GM12878 (cell line): ENCODE results near the gene SLC37A2. TPM values are rescaled to one million over a fixed set of nuclear protein-coding genes. Genes with fewer than 3 reads are reported as not detected.

Experiments used
- ATF7 ChIP-seq: fragments of 450-650 bp; IDR thresholded peaks from 2 replicates; pipeline ENCODE4 v1.6.1; 2016; ENCODE audit warnings: low read depth, mild to moderate bottlenecking
- BHLHE40 ChIP-seq, 2 experiments: fragments of 450-650 bp in 1 of 2; IDR thresholded peaks; 2 replicates each; pipeline ENCODE4 v1.6.1; 2011 to 2017; ENCODE audit warnings: low read depth in 2 of 2, borderline replicate concordance in 1 of 2, improper control_type of control experiment in 1 of 2, low read length in 1 of 2, mild to moderate bottlenecking in 1 of 2
- CHD2 ChIP-seq: IDR thresholded peaks from 2 replicates; pipeline ENCODE4 v1.6.1; 2011; ENCODE audit warnings: low read depth, low read length, improper control_type of control experiment, borderline replicate concordance
- CREM ChIP-seq: IDR thresholded peaks from 2 replicates; pipeline ENCODE4 v1.6.1; 2014; ENCODE audit warnings: antibody characterized with exemption, low read depth
- EZH2 ChIP-seq: IDR thresholded peaks from 2 replicates; pipeline ENCODE4 v1.6.1; 2012; ENCODE audit warnings: low read depth, mild to moderate bottlenecking, control low read depth, inconsistent platforms, low read length, borderline replicate concordance; ENCODE audit not compliant: control insufficient read depth
- FOS ChIP-seq: IDR thresholded peaks from 3 replicates; pipeline ENCODE4 v1.6.1; 2011; ENCODE audit warnings: borderline replicate concordance; ENCODE audit not compliant: insufficient read length; ENCODE audit errors: extremely low read depth
- HDGF ChIP-seq: fragments of 450-650 bp; IDR thresholded peaks from 2 replicates; pipeline ENCODE4 v1.6.1; 2016; ENCODE audit warnings: antibody characterized with exemption
- IRF4 ChIP-seq: IDR thresholded peaks from 2 replicates; pipeline ENCODE4 v1.6.1; 2011; ENCODE audit warnings: low read depth, low read length
- KAT2A ChIP-seq: conservative IDR thresholded peaks from 2 replicates; pipeline ENCODE4 v1.6.1; 2011; ENCODE audit warnings: low read depth, low read length; ENCODE audit not compliant: control insufficient read depth
- MEF2B ChIP-seq: fragments of 450-650 bp; IDR thresholded peaks from 2 replicates; pipeline ENCODE4 v1.6.1; 2018; ENCODE audit warnings: mild to moderate bottlenecking, moderate library complexity; ENCODE audit not compliant: partially characterized antibody, poor library complexity, severe bottlenecking
- MYC ChIP-seq: IDR thresholded peaks from 2 replicates; pipeline ENCODE4 v1.6.1; 2011; ENCODE audit warnings: mild to moderate bottlenecking, low read length, moderate library complexity, inconsistent platforms; ENCODE audit not compliant: insufficient read depth, insufficient replicate concordance, insufficient read length, severe bottlenecking
- NBN ChIP-seq: fragments of 450-650 bp; IDR thresholded peaks from 2 replicates; pipeline ENCODE4 v1.6.1; 2016
- NFIC ChIP-seq: IDR thresholded peaks from 2 replicates; pipeline ENCODE4 v1.6.1; 2012; ENCODE audit warnings: low read depth, mild to moderate bottlenecking, inconsistent platforms, low read length, moderate library complexity
- PAX5 ChIP-seq: IDR thresholded peaks from 2 replicates; pipeline ENCODE4 v1.6.1; 2011; ENCODE audit warnings: low read depth, low read length, borderline replicate concordance
- PAX8 ChIP-seq: fragments of 450-650 bp; IDR thresholded peaks from 2 replicates; pipeline ENCODE4 v1.6.1; 2017; ENCODE audit warnings: mild to moderate bottlenecking, moderate library complexity
- RAD21 ChIP-seq: IDR thresholded peaks from 2 replicates; pipeline ENCODE4 v1.6.1; 2011; ENCODE audit warnings: mild to moderate bottlenecking, low read depth, low read length, moderate library complexity; ENCODE audit not compliant: insufficient read depth
- RFX5 ChIP-seq: IDR thresholded peaks from 2 replicates; pipeline ENCODE4 v1.6.1; 2011; ENCODE audit warnings: low read depth, low read length, improper control_type of control experiment
- SMARCA5 ChIP-seq: fragments of 450-650 bp; IDR thresholded peaks from 2 replicates; pipeline ENCODE4 v1.6.1; 2017; ENCODE audit warnings: mild to moderate bottlenecking
- SREBF1 ChIP-seq: IDR thresholded peaks from 2 replicates; pipeline ENCODE4 v1.6.1; 2012; ENCODE audit warnings: mild to moderate bottlenecking, low read length
- SREBF2 ChIP-seq: IDR thresholded peaks from 2 replicates; pipeline ENCODE4 v1.6.1; 2012; ENCODE audit warnings: mild to moderate bottlenecking, low read length
- TBL1XR1 ChIP-seq: IDR thresholded peaks from 2 replicates; pipeline ENCODE4 v1.6.1; 2012; ENCODE audit warnings: low read depth, low read length, improper control_type of control experiment
- ZNF207 ChIP-seq: fragments of 450-650 bp; IDR thresholded peaks from 2 replicates; pipeline ENCODE4 v1.6.1; 2014; ENCODE audit warnings: antibody characterized with exemption, mild to moderate bottlenecking, borderline replicate concordance
- ZZZ3 ChIP-seq: IDR thresholded peaks from 2 replicates; pipeline ENCODE4 v1.6.1; 2011; ENCODE audit warnings: low read depth; ENCODE audit not compliant: control insufficient read depth, insufficient read length
- polyA plus RNA-seq, 11 experiments: library from polyadenylated mRNA; depleted of rRNA in 4 of 11; unstranded in 6 of 11; stranded (reverse) in 5 of 11; fragments of >200 nt; fragmentation: Nextera tagmentation in 4 of 11; fragmentation: Illumina TruSeq in 1 of 11; extraction: Ambion mirVana in 4 of 11; extraction: Trizol in 1 of 11; gene quantifications; 1 replicate in 1 of 11; 2 replicates in 10 of 11; pipeline versions ENCODE4 v1.2.1 to v1.2.3, GENCODE V29; 2011 to 2016; ENCODE audit warnings: inconsistent platforms in 2 of 11, missing spikeins in 2 of 11, low read depth in 1 of 11
- total RNA-seq, 4 experiments: library from RNA; depleted of rRNA in 3 of 4; stranded (reverse); fragments of >200 nt in 3 of 4; fragmentation: Illumina TruSeq in 1 of 4; extraction: Trizol in 1 of 4; gene quantifications; 2 replicates each; pipeline versions ENCODE4 v1.2.1 to v1.2.3, GENCODE V29; 2013 to 2021
- TF ChIP-seq, protein P1 (sequence below): fragments of 450-650 bp; IDR thresholded peaks from 2 replicates; pipeline ENCODE4 v1.6.1; 2014; ENCODE audit warnings: mild to moderate bottlenecking
- TF ChIP-seq, protein P2 (sequence below): IDR thresholded peaks from 2 replicates; pipeline ENCODE4 v1.6.1; 2012; ENCODE audit warnings: low read length, inconsistent platforms
- TF ChIP-seq, protein P3 (sequence below): IDR thresholded peaks from 2 replicates; pipeline ENCODE4 v1.6.1; 2012; ENCODE audit warnings: low read depth, low read length, improper control_type of control experiment

Gene SLC37A2
- total and polyA plus RNA-seq, 10 of the 15 experiments (the other 5 are each of a cell fraction or from before 2014, with no cell fraction given), result 0.26 to 9.8 (median 2.0) TPM

DNA sequence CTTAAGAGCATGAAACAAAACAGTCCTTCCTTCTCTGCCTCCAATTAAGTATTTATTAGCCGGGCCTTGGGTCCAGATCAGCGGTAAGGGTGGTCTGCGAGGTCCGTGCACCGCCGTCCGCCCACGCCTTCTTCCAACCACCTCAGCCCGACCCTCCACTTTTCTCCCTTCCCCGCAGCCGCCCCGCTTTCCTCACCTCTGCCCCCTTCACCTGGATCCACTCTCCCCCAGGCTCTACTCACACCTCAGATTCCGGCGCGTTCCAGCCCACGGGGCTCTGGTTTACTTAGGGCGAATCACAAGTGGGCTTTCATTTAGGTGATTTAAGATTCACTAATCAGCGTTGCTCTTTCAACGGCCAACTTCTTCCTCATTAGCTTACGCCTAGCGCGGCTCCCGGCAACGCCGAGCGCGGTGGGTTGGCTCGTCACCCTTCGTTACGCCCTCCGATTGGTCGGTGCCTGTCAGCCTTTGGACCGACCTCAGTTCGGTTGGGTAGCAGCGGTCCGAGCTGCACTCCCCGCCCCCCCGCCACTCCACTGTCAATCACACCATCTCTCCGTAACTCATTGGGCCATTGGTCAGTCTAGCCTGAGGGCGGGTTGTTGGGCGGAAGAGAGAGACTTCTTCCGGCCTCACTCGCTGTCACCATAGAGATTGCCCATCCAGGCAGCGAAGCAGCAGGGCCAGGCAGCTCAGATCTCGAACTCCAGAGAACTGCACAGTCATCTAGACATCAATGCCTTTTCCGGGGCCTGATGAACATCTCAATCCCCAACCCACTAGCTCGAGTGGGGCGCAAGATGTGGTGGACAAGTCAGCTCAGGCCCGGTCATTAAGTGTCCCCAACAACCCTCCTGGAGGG, 48.5 kb downstream of the SLC37A2 start, which contains the start of gene TMEM218 (continued):
- TF ChIP-seq, protein P1, sequence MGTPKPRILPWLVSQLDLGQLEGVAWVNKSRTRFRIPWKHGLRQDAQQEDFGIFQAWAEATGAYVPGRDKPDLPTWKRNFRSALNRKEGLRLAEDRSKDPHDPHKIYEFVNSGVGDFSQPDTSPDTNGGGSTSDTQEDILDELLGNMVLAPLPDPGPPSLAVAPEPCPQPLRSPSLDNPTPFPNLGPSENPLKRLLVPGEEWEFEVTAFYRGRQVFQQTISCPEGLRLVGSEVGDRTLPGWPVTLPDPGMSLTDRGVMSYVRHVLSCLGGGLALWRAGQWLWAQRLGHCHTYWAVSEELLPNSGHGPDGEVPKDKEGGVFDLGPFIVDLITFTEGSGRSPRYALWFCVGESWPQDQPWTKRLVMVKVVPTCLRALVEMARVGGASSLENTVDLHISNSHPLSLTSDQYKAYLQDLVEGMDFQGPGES, result peak; percentile 90
- TF ChIP-seq, protein P2, sequence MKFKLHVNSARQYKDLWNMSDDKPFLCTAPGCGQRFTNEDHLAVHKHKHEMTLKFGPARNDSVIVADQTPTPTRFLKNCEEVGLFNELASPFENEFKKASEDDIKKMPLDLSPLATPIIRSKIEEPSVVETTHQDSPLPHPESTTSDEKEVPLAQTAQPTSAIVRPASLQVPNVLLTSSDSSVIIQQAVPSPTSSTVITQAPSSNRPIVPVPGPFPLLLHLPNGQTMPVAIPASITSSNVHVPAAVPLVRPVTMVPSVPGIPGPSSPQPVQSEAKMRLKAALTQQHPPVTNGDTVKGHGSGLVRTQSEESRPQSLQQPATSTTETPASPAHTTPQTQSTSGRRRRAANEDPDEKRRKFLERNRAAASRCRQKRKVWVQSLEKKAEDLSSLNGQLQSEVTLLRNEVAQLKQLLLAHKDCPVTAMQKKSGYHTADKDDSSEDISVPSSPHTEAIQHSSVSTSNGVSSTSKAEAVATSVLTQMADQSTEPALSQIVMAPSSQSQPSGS, result no peak
- TF ChIP-seq MEF2B (no peak), ZNF207 (no peak), NBN (peak; percentile 84), ZZZ3 (no peak), PAX8 (no peak), EZH2 (no peak), IRF4 (no peak), BHLHE40 (IDR thresholded peaks at IDR 0.05; ENCODE audit: borderline replicate concordance in 1 of 2, low read depth in 2 of 2, low read length in 1 of 2) (no peak), RFX5 (peak; percentile 90), SREBF1 (no peak), CHD2 (peak; percentile 91), PAX5 (no peak; the same call in 1 of the 2 replicates), MYC (no peak), TBL1XR1 (peak; percentile 23; the same call in 1 of the 2 replicates), HDGF (peak; percentile 69), KAT2A (no peak), FOS (peak; percentile 80), NFIC (no peak), SREBF2 (peak; percentile 87), CREM (peak; percentile 62; the same call in 1 of the 2 replicates), RAD21 (no peak), SMARCA5 (no peak), ATF7 (peak; percentile 18; the same call in 1 of the 2 replicates)
- TF ChIP-seq, protein P3, sequence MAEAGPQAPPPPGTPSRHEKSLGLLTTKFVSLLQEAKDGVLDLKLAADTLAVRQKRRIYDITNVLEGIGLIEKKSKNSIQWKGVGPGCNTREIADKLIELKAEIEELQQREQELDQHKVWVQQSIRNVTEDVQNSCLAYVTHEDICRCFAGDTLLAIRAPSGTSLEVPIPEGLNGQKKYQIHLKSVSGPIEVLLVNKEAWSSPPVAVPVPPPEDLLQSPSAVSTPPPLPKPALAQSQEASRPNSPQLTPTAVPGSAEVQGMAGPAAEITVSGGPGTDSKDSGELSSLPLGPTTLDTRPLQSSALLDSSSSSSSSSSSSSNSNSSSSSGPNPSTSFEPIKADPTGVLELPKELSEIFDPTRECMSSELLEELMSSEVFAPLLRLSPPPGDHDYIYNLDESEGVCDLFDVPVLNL, result no peak
